ENCODE measurements around the gene WDR64.
"Not testable (repeated sequence)": the region's sequence is repeated elsewhere in the genome, so short reads cannot be mapped to it uniquely, and the experiment has no call there.

The WDR64 gene

GRCh38 chr1:241660424-241660972 lies 8.4 kb downstream of the WDR64 start:
- DNase-seq: no peak

GRCh38 chr1:241666419-241666818 lies 14.3 kb downstream of the WDR64 start:
- no peak for DNase-seq

- DNase-seq: no peak
Measured at GRCh38 chr1:241672301-241672700, 20.2 kb downstream of the WDR64 start.

GRCh38 chr1:241674805-241675384 lies 22.8 kb downstream of the WDR64 start:
- no peak for DNase-seq

- no peak for DNase-seq
Measured at GRCh38 chr1:241675983-241676382, 23.9 kb downstream of the WDR64 start.

- DNase-seq: no peak
Measured at GRCh38 chr1:241677201-241677600, 25.1 kb downstream of the WDR64 start.

- DNase-seq: no peak
Measured at GRCh38 chr1:241678536-241678935, 26.5 kb downstream of the WDR64 start.

- no peak for DNase-seq
Measured at GRCh38 chr1:241679404-241679803, 27.3 kb downstream of the WDR64 start.

GRCh38 chr1:241679961-241680360 lies 27.9 kb downstream of the WDR64 start:
- no peak for DNase-seq

- DNase-seq: not testable (repeated sequence)
Measured at GRCh38 chr1:241681861-241682448, 29.9 kb downstream of the WDR64 start.

- DNase-seq: no peak
Measured at GRCh38 chr1:241682921-241683320, 30.8 kb downstream of the WDR64 start.

- no peak for DNase-seq
Measured at GRCh38 chr1:241684108-241684507, 32.0 kb downstream of the WDR64 start.

GRCh38 chr1:241688940-241689368 lies 36.9 kb downstream of the WDR64 start:
- DNase-seq: no peak

GRCh38 chr1:241695246-241696171 lies 43.4 kb downstream of the WDR64 start:
- DNase-seq: no peak

- DNase-seq: no peak
Measured at GRCh38 chr1:241696172-241696814, 44.2 kb downstream of the WDR64 start.

- DNase-seq: no peak
Measured at GRCh38 chr1:241696815-241697639, 44.9 kb downstream of the WDR64 start.

GRCh38 chr1:241697640-241698018 lies 45.5 kb downstream of the WDR64 start:
- no peak for DNase-seq

GRCh38 chr1:241698177-241698576 lies 46.1 kb downstream of the WDR64 start:
- no peak for DNase-seq

- DNase-seq: no peak
Measured at GRCh38 chr1:241701483-241702295, 49.6 kb downstream of the WDR64 start.

GRCh38 chr1:241702442-241703373 lies 50.6 kb downstream of the WDR64 start:
- DNase-seq: no peak
